Embryonic facial prominence (tissue), 1 donor: ENCODE data around the gene GNAS-AS1.
A peak's percentile ranks its signal among the peaks of the same experiment; 100 is the strongest.

Experiments used
- DNase-seq: peaks from one replicate; pipeline ENCODE4 v3.0.0-alpha.2; 2016; ENCODE audit errors: extremely low spot score

Gene GNAS-AS1

DNA sequence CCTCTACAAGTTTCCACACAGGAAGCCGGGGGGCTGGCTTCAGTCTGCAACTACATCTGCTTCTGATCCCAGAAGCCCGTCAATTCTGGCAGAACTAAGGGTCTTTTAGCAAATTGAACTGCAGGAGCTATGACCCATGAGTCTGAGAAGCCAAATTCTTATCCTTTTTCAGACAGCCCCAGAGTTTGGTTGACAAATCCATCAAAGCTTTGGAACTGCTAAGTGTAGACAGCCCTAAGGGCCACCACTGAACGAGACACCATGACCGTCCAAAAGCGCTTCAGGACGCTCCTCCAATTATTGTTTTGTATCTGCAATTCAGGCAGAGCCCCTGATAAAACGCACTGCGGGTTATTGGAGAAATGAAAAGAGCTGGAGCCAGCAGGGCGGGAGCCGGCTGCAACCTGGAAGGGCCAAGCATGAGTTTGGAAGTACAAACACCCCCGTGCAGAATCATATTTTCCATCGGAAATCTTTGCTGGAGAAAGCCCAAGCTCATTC is 67.1 kb downstream of the GNAS-AS1 start:
- DNase-seq: peak; percentile 48

DNA sequence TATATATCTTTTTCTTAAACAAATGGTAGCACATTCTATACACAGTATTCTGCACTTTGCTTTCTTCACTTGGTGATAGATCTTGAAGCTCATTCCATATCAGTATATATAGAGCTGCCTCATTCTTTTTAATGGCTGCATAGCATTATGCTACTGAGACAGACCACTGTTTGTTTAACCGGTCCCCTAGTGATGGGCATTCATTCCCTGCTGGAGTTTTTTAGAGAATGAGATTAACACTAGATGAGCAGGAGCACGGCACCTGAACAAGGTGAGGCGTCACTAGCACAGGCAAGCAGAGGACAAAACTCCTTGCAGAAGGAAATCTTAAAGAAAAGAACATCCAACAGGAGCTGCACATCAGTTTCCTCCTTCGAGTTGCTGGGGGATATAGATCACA is 69.6 kb downstream of the GNAS-AS1 start:
- DNase-seq: no peak

- DNase-seq: no peak
Measured at GRCh38 chr20:58778760-58779159, 71.9 kb downstream of the GNAS-AS1 start.

DNA sequence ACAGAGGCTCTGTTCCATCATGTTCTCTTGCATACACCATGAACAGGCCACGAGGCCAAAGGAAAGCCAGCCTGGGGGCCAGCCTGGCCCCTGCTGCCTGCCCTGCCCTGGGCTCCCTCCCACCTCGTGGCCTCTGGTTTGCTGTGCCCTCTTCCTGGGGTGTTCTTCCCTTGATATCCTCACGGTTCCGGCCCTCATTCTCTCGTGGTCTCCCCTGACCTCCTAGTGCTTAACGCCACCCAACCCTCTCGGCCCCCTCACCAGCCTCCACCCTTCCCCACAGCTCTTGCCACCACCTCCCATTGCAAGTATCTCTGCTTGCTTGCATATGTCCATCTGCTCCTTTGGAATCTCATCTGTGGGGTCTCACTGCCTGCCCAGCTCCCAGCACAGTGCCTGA is 73.0 kb downstream of the GNAS-AS1 start:
- no peak for DNase-seq

DNA sequence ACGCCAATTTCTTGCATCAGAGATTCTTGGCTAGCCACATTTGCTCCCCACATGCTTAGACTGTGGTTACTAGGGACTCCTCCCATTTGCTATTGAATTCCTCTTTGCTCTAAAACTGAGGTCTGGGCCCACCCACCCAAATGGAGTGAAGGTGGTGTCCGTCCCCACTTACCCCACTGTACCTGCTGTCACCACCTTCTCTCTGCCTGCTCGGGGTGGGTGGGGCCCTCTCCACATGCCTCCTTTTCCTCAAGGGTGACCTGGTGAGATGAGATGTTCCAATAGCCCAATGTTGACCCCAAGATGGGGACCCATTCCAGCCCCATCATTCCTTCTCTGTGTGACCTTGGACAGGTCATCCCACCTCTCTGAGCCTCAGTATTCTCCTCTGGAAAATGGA is 74.6 kb downstream of the GNAS-AS1 start:
- no peak for DNase-seq

DNA sequence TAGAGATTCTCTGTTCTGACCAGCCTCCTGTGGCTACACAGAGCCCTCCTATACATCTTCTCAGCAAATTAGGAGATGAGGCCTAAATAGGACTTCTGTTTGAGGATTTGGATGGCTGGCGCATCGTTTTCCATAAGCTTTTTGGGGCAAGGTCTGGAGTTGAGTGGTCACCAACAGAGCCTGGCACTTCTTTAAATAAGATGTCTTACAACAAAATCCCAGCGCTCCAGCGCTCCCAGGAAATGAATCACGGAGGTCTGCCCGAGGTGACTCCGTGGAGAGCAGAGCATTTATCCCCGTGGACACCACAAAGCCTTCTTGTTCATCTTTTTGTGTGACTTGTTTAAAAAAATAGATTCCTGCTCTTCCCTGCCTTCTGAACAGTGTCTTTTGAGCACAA is 75.3 kb downstream of the GNAS-AS1 start:
- no peak for DNase-seq

GRCh38 chr20:58774667-58775263 is 75.9 kb downstream of the GNAS-AS1 start:
- DNase-seq: no peak

DNA sequence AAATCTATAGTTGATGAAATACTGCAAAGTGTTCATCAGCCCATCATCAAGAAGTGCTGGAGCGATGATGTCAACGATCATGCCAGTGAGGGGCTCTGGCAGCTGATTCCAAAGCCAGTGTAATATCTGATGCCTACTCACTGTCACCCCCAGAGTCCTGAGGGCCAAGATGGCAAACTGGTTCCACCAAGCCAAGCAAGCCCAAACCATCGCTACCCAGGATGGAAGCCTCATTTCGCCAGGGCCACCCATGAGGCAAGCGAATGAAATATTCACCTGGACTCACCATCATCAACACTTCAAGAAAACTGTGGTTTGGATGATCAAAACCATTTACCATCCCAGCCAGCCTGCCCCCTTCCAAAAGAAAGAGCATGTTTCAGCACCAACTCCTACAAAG is 76.5 kb downstream of the GNAS-AS1 start:
- DNase-seq: no peak

DNA sequence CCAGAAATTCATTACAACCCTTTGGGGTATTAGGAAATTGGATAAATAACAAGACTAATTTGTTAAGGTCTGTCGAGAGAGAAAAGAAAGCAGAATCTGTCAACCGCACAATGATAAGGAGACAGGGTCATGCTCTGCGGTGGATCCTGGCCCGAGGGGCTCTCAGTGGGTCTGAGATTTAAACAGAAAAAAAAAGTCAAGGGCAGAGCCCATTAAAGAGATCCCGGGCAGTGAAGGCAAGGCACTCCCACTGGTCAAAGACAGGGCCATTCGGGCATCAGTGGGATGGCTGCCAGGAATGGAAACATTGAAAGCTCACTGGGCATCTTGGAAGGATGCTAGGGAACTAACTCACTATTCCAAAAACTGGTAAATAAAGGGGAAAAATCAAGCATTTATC is 77.9 kb downstream of the GNAS-AS1 start:
- no peak for DNase-seq
